ENCODE measurements around the gene ELMO1.

ELMO1 gene

GRCh38 chr7:37359662-37360444 is 88.8 kb downstream of the ELMO1 start:
- H3K4me3 ChIP-seq (ENCODE audit: low read length), result no peak overlapping the region
- DNase-seq (ENCODE audit: low read depth, low spot score), result no peak

GRCh38 chr7:37359180-37359579 is 89.5 kb downstream of the ELMO1 start:
- H3K4me3 ChIP-seq (ENCODE audit: low read length), result no peak overlapping the region
- no peak for DNase-seq (ENCODE audit: low read depth, low spot score)

DNA sequence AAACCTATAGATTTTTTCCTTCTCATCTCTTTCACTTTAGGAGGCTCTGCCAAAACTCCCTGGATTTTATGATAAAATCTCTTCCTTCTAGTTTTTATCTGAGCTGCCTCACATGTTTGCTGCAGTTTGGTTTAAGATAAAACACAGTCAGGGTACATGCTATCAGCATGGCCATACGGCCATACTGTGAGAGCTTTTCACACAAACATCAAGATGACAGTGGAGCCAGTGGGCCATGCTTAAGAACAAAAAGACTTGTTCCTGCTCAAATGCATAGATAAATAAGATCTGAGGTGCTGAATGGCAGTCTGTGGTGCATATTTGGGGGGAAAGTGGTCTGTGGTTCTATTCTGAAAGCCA is 91.0 kb downstream of the ELMO1 start:
- H3K4me3 ChIP-seq (ENCODE audit: low read length), result no peak overlapping the region
- DNase-seq (ENCODE audit: low read depth, low spot score), result peak; percentile 60

- peak; percentile 35 for DNase-seq (ENCODE audit: low read depth, low spot score)
- no peak overlapping the region for H3K4me3 ChIP-seq (ENCODE audit: low read length)
These were observed 91.6 kb downstream of the ELMO1 start for GRCh38 chr7:37356911-37357636.

- no peak overlapping the region for H3K4me3 ChIP-seq (ENCODE audit: low read length)
- peak; percentile 44 for DNase-seq (ENCODE audit: low read depth, low spot score)
These were observed 94.0 kb downstream of the ELMO1 start for GRCh38 chr7:37354656-37355131.

DNA sequence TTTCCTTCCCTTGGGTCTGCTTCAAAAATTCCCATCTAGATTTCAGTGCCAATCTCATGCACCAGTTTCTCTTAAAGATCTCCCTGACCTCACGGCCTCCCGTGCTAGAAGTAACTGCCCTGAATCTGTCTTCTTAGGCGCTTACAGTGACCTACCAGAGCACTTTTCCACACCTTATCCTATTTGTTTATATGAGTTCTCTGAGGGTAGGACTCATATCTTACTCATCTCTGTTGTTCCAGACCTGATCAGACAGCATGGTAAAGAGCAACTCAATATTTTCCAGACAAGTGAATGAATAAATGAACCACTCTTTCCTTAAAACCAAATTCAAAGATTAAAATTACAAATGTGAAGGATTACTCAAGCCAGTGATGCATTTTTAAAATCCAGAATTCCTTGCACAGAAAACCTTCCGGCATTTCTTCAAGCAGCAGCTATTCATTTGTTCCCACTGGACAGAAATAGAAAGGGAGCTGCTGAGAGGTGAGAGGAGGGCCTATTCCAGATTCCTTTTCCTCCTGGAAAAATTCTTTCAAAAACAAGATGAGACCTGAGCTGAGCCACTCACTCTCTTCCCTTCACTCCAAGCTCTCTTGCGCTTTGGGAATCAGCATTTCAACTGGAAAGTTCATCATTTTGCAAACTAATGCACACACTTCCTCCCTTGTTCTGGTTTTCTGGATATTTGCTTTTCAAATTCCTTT is 94.6 kb downstream of the ELMO1 start:
- DNase-seq (ENCODE audit: low read depth, low spot score), result no peak
- peak overlapping the region; percentile 72 for H3K4me3 ChIP-seq (ENCODE audit: low read length)

DNA sequence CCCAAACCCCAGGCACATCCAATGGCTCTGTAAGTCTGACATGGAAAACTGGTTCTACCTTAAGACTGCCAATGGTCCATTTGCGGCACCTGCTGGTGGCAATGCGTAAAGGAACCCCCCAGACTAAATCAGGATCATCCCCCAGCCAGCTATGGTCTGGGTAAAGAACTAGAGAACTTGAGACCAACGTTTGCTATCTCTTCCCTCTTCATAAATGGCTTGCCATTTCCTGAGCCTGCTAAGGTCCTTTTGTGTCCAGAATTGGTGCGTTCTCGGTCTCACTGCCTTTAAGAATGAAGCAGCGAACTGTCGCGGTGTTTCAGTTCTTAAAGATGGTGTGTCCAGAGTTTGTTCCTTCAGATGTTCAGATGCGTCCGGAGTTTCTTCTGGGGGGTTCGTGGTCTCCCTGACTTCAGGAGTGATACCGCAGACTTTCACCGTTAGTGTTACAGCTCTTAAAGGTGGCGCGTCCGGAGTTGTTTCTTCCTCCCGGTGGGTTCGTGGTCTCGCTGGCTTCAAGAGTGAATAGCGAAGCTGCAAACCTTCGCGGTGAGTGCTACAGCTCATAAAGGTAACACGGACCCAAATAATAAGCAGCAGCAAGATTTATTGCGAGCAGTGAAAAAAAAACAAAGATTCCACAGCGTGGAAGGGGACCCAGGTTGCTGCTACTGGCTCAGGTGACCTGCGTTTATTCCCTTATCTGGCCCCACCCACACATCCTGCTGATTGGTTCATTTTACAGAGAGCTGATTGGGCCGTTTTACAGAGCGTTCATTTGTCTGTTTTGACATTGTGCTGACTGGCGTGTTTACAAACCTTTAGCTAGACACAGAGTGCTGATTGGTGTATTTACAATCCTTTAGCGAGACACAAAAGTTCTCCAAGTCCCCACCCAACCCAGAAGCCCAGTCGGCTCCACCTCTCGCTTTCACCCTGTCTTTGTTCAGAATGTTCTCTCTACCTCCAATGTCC is 95.4 kb downstream of the ELMO1 start:
- peak; percentile 88 for DNase-seq (ENCODE audit: low read depth, low spot score)

GRCh38 chr7:37352251-37352880 is 96.3 kb downstream of the ELMO1 start:
- DNase-seq (ENCODE audit: low read depth, low spot score), result no peak
- H3K4me3 ChIP-seq (ENCODE audit: low read length), result peak overlapping the region; percentile 72

More for the DNA sequence above, 95.4 kb downstream of the ELMO1 start:
- peak overlapping the region; percentile 72 for H3K4me3 ChIP-seq (ENCODE audit: low read length)

- DNase-seq (ENCODE audit: low read depth, low spot score), result no peak
- H3K4me3 ChIP-seq (ENCODE audit: low read length), result no peak overlapping the region
These were observed 96.9 kb downstream of the ELMO1 start for GRCh38 chr7:37351716-37352115.

GRCh38 chr7:37349979-37350590 is 98.6 kb downstream of the ELMO1 start:
- DNase-seq (ENCODE audit: low read depth, low spot score), result no peak
- H3K4me3 ChIP-seq (ENCODE audit: low read length), result no peak overlapping the region

GRCh38 chr7:37348982-37349381 is 99.7 kb downstream of the ELMO1 start:
- H3K4me3 ChIP-seq (ENCODE audit: low read length), result no peak overlapping the region
- DNase-seq (ENCODE audit: low read depth, low spot score), result no peak

- no peak for DNase-seq (ENCODE audit: low read depth, low spot score)
These were observed 101.9 kb downstream of the ELMO1 start for GRCh38 chr7:37346761-37347160.

GRCh38 chr7:37344886-37345579 is 103.6 kb downstream of the ELMO1 start:
- no peak overlapping the region for H3K4me3 ChIP-seq (ENCODE audit: low read length)
- DNase-seq (ENCODE audit: low read depth, low spot score), result peak; percentile 36

More at GRCh38 chr7:37346761-37347160, 101.9 kb downstream of the ELMO1 start:
- H3K4me3 ChIP-seq (ENCODE audit: low read length), result no peak overlapping the region

DNA sequence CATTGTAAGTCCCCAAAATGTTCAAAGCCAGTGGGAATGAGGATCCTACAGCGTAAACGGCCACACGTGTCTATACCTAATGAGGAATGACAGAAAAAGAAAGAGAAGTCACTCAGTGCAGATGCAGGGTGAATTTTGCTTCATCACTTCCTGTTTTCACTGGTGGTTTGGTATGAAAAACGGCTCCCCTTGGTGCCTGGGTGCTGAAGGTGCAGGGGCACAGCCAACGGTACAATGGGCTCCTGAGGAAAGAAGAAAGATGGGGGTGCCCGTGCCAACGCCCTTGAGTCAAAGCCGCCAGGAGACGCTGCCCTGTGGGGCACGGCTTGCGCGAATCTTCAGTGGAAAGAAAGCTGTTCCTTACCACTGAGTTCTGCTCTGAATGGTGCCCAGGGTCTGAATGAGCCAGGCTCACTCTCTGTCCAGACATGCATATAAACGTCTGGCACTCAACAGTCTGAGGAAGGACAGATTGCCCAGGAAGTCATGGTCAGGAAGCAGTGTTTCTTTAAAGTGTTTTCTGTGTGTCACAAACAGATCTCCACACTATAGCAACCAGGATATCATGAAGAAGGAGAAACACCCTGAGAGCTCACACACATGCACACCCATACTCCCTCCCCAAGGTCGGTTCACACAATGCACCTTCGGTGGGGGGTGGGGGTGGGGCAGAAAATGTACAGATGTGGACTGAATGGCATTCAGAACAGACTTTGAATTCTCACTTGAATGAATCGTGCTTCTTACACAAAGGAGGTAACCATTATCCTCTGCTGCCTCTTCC is 105.8 kb downstream of the ELMO1 start:
- H3K4me3 ChIP-seq (ENCODE audit: low read length), result peak overlapping the region; percentile 88
- DNase-seq (ENCODE audit: low read depth, low spot score), result peak; percentile 89

GRCh38 chr7:37342176-37342687 is 106.4 kb downstream of the ELMO1 start:
- H3K4me3 ChIP-seq (ENCODE audit: low read length), result peak overlapping the region; percentile 88
- DNase-seq (ENCODE audit: low read depth, low spot score), result no peak

- DNase-seq (ENCODE audit: low read depth, low spot score), result no peak
- peak overlapping the region; percentile 88 for H3K4me3 ChIP-seq (ENCODE audit: low read length)
These were observed 107.5 kb downstream of the ELMO1 start for GRCh38 chr7:37341033-37341630.

Measured in Jurkat, Clone E6-1 (cell line).